Mucosa of gallbladder (tissue), 1 donor: ENCODE data around the gene MRPS16. TPM values are rescaled to one million over a fixed set of nuclear protein-coding genes. Genes with fewer than 3 reads are reported as not detected.

ENCODE experiments used
- DNase-seq: peaks from one replicate; pipeline ENCODE4 v3.0.0-alpha.2; 2020; ENCODE audit warnings: low spot score
- total RNA-seq: library from RNA; stranded (reverse); gene quantifications from one replicate; pipeline ENCODE4 v1.2.1, GENCODE V29; 2021
- donor health status: DM: no; HTN: no; CAD: no.

Gene MRPS16
- total RNA-seq, 1 donor from 2014 or later, result 84.2 TPM

DNA sequence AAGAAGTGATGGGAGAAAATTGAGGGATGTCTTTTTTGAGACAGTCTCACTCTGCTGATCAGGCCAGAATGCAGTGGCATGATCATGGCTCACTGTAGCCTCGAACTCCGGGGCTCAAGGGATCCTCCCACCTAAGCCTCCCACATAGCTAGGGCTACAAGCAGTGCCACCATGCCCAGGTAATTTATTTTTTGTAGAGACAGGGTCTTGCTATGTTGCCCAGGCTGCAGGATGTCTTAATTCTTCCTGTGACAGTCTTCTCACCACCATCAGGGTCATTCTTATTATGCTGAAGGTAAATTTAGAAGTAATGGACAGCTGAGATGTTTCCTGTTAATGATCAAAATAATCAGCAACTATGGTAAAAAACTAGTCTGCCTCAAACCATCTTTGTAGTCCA, 12.5 kb downstream of the MRPS16 start:
- DNase-seq, result no peak

GRCh38 chr10:73238990-73239566, 13.4 kb downstream of the MRPS16 start:
- no peak for DNase-seq

DNA sequence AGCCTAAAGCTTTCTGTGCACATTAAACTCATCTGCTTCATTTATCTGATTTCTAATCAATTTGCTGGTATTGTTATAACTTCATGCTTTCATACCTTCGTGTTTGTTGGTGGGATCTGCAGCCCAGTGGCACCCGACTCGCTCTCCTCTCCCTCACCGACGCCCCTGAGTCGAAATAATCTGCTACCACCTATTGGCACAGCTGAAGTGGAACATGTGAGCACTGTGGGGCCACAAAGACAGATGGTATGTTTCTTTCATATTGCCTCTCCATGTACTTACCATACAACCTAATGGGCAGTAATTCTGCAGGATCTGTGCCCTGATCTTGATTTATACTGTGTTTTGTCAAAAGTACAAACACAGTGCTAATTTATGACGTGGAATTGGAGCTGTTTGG, 17.7 kb downstream of the MRPS16 start:
- no peak for DNase-seq

DNA sequence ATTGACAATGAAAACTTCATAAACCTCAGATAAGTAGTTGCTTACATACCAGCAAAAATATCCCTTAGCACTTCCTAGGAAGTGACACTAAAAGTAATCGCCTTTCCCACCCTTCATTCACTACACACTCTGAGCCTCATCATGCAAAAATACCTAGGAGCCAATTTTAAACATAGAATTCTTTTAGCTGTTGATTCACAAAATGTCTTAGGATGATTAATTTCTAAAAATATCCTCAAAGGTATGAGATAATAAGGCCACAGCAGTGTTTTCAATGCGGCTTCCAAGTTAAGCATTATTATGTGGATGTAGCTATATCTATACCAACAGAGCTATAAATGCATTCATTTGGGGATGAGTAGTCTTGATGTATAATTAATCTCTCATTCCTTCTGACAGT, 18.6 kb downstream of the MRPS16 start:
- DNase-seq, result no peak

DNA sequence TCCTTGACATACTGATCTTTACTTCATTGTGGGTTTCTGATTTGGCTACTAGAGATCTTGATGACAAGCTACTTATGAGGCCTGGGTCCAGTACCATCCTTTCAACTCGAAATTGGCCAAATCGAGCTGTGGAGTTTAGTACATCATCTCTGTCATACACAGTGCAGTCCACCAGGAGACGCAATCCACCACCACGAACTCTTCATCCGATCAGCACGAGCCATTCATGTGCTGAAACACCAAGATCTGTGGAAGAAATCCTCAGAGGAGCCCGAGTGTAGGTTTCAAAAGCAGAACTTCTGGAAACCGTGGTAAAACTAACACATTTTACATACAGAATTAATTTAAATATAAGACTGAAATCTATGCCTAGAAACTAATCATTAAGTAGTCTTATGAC, 19.6 kb downstream of the MRPS16 start:
- DNase-seq, result no peak

- DNase-seq, result no peak
Observed at GRCh38 chr10:73229567-73229966, 22.9 kb downstream of the MRPS16 start.

DNA sequence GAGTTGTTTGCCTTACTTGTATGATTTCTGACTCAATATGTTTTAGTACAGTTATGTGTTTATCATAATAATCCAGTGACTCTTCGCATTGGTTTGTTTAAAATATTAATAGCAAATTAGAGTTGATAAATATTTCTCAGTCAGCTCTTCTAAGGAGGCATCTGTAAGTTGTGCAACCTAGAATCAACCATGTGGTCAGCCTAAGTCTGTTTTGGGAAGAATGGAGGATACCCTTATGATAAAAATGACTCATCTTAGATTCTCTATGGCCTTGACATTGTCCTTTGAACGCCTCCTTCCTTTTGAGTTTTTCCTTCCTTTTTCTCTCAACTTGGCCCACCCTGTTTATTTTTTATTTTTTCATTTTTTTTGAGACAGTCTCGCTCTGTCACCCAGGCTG, 24.2 kb downstream of the MRPS16 start:
- DNase-seq, result no peak

GRCh38 chr10:73226663-73227062, 25.8 kb downstream of the MRPS16 start:
- DNase-seq, result no peak

DNA sequence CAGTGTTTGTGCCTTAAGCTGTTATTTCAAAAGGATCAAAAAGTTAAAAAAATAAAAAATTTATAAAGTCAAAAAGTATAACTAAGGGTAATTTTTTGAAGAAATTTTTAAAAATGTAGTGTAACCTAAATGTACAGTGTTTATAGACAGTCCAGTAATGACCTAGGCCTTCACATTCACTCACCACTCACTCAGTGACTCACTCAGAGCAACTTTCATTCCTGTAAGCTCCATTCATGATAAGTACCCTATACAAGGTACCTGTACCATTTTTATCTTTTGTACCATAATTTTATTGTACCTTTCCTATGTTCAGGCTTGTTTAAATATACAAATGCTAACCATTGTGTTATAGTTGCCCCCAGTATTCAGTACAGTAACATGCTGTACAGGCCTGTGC, 26.9 kb downstream of the MRPS16 start:
- no peak for DNase-seq

DNA sequence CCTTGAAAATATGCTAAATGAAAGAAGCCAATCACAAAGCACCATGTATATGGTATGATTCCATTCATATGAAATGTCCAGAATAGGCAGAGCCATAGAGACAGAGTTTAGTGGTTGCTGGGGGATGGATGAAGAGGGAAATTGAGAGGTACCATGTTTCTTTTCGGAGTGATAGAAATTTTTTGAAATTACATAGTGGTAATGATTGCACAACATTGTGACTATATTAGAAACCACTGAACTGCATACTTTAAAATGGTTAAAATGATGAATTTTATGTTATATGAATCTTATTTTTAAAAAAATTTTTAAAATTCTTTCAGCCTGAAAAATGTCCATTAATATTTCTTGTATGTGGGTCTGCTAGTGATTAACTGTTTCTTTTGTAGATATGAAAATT, 31.5 kb downstream of the MRPS16 start:
- DNase-seq, result no peak

GRCh38 chr10:73219384-73219783, 33.1 kb downstream of the MRPS16 start:
- no peak for DNase-seq

GRCh38 chr10:73218431-73219191, 33.8 kb downstream of the MRPS16 start:
- no peak for DNase-seq

GRCh38 chr10:73217628-73218027, 34.8 kb downstream of the MRPS16 start:
- no peak for DNase-seq

DNA sequence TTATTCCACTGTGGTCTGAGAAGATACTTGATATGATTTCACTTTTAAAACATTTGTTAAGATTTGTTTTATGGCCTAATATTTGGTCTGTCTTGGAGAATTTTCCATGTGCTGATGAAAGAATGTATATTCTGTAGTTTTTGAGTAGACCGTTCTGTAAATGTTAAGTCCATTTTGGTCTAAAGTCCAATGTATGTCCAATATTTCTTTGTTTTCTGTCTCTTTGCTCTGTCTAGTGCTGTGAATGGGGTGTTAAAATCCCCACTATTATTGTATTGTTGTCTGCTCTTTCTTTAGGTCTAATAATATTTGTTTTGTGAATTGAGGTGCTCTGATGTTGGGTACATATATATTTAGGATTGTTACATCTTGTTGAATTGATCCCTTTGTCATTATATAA, 36.7 kb downstream of the MRPS16 start:
- no peak for DNase-seq

GRCh38 chr10:73211106-73211811, 41.2 kb downstream of the MRPS16 start:
- DNase-seq, result no peak

DNA sequence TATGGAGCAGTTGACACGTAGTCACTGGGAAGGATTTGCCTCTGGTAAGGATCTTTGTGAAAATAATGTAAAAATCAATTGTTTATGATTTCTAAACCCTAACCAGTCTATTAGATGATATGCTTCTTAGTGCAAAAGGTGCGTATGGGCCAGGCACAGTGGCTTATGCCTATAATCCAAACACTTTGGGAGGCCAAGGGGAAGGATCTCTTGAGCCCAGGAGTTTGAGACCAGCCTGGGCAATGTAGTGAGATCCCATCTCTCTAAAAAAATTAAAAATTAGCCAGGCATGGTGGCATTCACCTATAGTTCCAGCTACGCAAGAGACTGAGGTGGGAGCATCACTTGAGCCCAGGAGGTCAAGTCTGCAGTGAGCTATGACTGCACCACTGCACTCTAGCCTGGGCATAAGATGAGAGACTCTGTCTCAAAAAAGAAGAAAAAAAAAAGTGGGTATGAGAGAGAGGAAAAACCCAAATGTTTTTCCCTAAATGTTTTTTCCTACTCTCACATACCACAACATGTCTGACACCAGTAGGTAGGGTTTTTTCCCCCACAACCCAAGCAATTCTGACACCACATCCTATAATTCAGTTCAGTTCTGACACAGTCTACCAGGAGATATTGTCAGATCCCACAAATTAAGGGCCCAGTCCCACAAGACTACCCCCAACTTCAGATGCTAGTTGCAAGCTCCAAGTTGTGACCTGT, 41.9 kb downstream of the MRPS16 start:
- no peak for DNase-seq

- no peak for DNase-seq
Observed at GRCh38 chr10:73209705-73210104, 42.7 kb downstream of the MRPS16 start.

DNA sequence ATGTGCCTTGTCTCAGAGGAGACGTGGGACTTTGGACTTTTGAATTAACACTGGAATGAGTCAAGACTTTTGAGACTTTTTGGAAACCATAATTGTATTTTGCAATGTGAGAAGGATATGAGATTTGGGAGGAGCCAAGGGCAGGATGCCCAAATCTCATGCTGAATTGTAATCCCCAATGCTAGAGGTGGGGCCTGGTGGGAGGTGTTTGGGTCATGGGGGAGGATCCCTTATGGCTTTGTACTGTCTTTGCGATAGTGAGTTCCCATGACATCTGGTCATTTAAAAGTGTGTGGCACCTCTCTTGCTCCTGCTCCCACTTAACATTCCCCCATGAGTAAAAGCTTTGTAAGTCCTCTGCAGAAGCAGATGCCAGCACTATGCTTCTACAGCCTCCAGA, 44.6 kb downstream of the MRPS16 start:
- DNase-seq, result no peak

GRCh38 chr10:73206385-73206784, 46.1 kb downstream of the MRPS16 start:
- DNase-seq, result no peak

DNA sequence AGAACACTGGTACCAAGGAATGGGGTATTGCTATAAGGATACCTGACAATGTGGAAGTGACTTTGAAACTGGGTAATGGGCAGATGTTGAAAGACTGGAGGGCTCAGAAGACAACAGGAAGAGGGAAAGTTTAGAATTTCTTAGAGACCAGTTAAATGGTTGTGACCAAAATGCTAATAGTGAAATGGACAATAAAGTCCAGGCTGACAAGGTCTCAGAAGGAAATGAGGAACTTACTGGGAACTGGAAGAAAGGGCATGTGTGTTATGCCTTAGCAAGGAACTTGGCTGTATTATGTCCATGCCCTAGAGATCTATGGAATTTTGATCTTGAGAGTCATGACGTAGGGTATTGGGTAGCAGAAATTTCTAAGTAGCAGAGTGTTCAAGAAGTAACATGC, 46.6 kb downstream of the MRPS16 start:
- DNase-seq, result no peak

DNA sequence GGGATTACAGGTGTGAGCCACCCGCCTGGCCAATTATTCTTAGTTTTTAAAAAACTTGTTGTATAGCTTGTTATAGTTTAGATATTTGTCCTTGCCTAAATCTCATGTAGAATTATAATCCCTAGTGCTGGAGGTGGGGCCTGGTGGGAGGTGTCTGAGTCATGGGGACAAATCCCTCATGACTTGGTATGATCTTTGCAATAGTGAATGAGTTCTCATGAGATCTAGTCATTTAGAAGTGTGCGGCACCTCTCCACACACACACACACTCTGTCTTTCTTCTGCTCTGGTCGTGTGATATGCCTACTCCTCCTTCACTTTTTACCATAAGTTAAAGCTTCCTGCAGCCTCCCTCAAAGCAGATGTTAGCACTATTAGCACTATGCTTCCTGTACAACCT, 47.4 kb downstream of the MRPS16 start:
- DNase-seq, result no peak
